Fibroblast of lung (primary cell): Measurements from ENCODE around the gene PKD2L2. TPM values are rescaled to one million over a fixed set of nuclear protein-coding genes. Genes with fewer than 3 reads are reported as not detected.

ENCODE experiments used
- DNase-seq, 2 donors: peaks; one replicate each; pipeline versions ENCODE4 v3.0.0 to v3.0.0-alpha.2; 2010; ENCODE audit warnings: low read depth in 2 of 2
- H2AFZ ChIP-seq: 2 replicates; pipeline ENCODE4 v1.5.1; 2012; ENCODE audit warnings: low read length, control low read depth, inconsistent platforms
- H3K27ac ChIP-seq: 2 replicates; pipeline ENCODE4 v1.5.1; 2011; ENCODE audit warnings: low read length, control low read depth; ENCODE audit not compliant: insufficient read depth
- H3K27me3 ChIP-seq: 2 replicates; pipeline ENCODE4 v1.5.1; 2011; ENCODE audit warnings: mild to moderate bottlenecking, low read length; ENCODE audit not compliant: control insufficient read depth, insufficient read depth
- H3K36me3 ChIP-seq: 2 replicates; pipeline ENCODE4 v1.5.1; 2011; ENCODE audit warnings: low read length; ENCODE audit not compliant: control insufficient read depth, insufficient read depth
- H3K4me1 ChIP-seq: 2 replicates; pipeline ENCODE4 v1.5.1; 2011; ENCODE audit warnings: low read length; ENCODE audit not compliant: control insufficient read depth, insufficient read depth; ENCODE audit errors: extremely low read depth
- H3K4me2 ChIP-seq: 2 replicates; pipeline ENCODE4 v1.5.1; 2011; ENCODE audit warnings: low read length, control low read depth; ENCODE audit not compliant: insufficient read depth; ENCODE audit errors: extremely low read depth
- H3K4me3 ChIP-seq, 4 experiments: fragments of 200-600 bp in 1 of 4; sonication (generic) in 1 of 4; replicated peaks in 1 of 4; 2 replicates each; pipeline ENCODE4 v1.5.1; 2011 to 2016; ENCODE audit warnings: low read length in 4 of 4, low read depth in 3 of 4, mild to moderate bottlenecking in 3 of 4, control low read depth in 2 of 4, inconsistent platforms in 1 of 4, mixed read lengths in 1 of 4; ENCODE audit not compliant: insufficient read depth in 1 of 4; ENCODE audit errors: control extremely low read depth in 1 of 4
- H3K79me2 ChIP-seq: 2 replicates; pipeline ENCODE4 v1.5.1; 2012; ENCODE audit warnings: mild to moderate bottlenecking, low read length, inconsistent platforms; ENCODE audit not compliant: control insufficient read depth, insufficient read depth
- H3K9ac ChIP-seq: 2 replicates; pipeline ENCODE4 v1.5.1; 2011; ENCODE audit warnings: mild to moderate bottlenecking, low read length, control low read depth; ENCODE audit not compliant: insufficient read depth
- H3K9me3 ChIP-seq: 2 replicates; pipeline ENCODE4 v1.5.1; 2012; ENCODE audit warnings: low read depth, low read length; ENCODE audit not compliant: control insufficient read depth, insufficient read depth
- H4K20me1 ChIP-seq: 2 replicates; pipeline ENCODE4 v1.5.1; 2011; ENCODE audit warnings: low read length; ENCODE audit not compliant: control insufficient read depth, insufficient read depth; ENCODE audit errors: extremely low read depth
- EZH2 ChIP-seq: IDR thresholded peaks from 2 replicates; pipeline ENCODE4 v1.5.1; 2012; ENCODE audit warnings: low read length, control low read depth, mild to moderate bottlenecking; ENCODE audit errors: missing control alignments
- polyA plus RNA-seq, 2 donors: library from polyadenylated mRNA; depleted of rRNA in 1 of 2; stranded (reverse) in 1 of 2; unstranded in 1 of 2; fragments of >200 nt; gene quantifications; 2 replicates each; pipeline ENCODE4 v1.2.1, GENCODE V29; 2011 to 2012; ENCODE audit warnings: missing spikeins in 1 of 2
- total RNA-seq: library from RNA; depleted of rRNA; stranded (reverse); fragments of >200 nt; gene quantifications from 2 replicates; pipeline ENCODE4 v1.2.1, GENCODE V29; 2014
- TF ChIP-seq, protein P1 (sequence below), 2 donors: IDR thresholded peaks in 1 of 2; conservative IDR thresholded peaks in 1 of 2; 1 replicate in 1 of 2; 2 replicates in 1 of 2; pipeline ENCODE4 v1.5.1; 2011 to 2012; ENCODE audit warnings: low read length in 2 of 2, control low read depth in 1 of 2, inconsistent platforms in 1 of 2, low read depth in 1 of 2, mild to moderate bottlenecking in 1 of 2

The PKD2L2 gene
- total and polyA plus RNA-seq, 2 donors (not counting 1 experiment from before 2014, with no cell fraction given): not detected

DNA sequence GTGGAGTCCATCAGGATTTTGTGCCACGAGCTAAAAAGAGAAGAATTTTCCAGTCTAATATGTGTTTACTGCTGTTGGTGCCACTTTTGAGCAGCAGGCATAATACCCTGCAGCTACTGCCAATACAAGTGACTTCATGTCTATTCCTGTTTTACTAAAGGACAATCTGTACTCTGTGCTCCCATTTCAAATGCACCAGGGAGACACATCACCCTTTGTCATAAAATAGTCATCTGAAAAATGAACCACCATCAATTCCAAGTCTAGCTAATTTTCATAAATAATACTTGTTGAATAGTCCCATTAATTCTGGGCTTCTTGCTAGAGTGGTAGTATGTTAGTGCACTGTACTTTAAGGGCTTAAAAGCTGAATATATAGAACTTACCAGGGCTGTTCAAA, 8.9 kb upstream of the PKD2L2 start:
- Histone ChIP-seq H4K20me1 (no peaks in the 10 kb centered on the region), H3K4me1 (no peaks in the 10 kb centered on the region), H3K27ac (no peak overlapping the region), H3K27me3 (no peaks in the 10 kb centered on the region), H3K4me3 (no peak overlapping the region), H2AFZ (no peak overlapping the region), H3K4me2 (no peak overlapping the region), H3K9ac (no peak overlapping the region), H3K36me3 (no peaks in the 10 kb centered on the region), H3K79me2 (no peaks in the 10 kb centered on the region), H3K9me3 (no peaks in the 10 kb centered on the region)
- DNase-seq: no peak
- TF ChIP-seq EZH2: no peak
- TF ChIP-seq, protein P1, sequence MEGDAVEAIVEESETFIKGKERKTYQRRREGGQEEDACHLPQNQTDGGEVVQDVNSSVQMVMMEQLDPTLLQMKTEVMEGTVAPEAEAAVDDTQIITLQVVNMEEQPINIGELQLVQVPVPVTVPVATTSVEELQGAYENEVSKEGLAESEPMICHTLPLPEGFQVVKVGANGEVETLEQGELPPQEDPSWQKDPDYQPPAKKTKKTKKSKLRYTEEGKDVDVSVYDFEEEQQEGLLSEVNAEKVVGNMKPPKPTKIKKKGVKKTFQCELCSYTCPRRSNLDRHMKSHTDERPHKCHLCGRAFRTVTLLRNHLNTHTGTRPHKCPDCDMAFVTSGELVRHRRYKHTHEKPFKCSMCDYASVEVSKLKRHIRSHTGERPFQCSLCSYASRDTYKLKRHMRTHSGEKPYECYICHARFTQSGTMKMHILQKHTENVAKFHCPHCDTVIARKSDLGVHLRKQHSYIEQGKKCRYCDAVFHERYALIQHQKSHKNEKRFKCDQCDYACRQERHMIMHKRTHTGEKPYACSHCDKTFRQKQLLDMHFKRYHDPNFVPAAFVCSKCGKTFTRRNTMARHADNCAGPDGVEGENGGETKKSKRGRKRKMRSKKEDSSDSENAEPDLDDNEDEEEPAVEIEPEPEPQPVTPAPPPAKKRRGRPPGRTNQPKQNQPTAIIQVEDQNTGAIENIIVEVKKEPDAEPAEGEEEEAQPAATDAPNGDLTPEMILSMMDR (conservative IDR thresholded peaks at IDR 0.05 in 1 of 2, IDR thresholded peaks at IDR 0.05 in 1 of 2; ENCODE audit: low read depth in 1 of 2, low read length in 2 of 2): no peak

DNA sequence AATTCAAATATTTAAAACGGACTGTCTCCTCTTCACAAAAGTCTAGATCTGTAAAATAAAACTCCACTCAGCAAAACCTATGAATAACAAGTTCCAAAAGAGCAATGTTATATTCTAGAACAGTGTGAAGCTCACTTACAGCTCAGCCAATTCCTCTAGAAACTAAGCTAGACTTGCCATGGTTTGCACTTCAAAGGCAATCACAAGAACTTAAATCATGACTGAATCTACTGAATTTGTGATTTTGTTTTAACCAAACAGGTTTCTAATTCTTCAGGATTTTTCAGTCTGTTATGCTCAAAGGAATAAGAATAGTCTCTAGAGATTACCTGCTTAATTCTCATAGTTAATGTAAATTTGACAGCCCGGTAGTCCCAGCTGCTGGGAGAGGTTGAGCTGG, 1.4 kb upstream of the PKD2L2 start:
- no peaks in the 10 kb centered on the region for H3K9me3 ChIP-seq
- no peaks in the 10 kb centered on the region for H4K20me1 ChIP-seq
- no peaks in the 10 kb centered on the region for H3K36me3 ChIP-seq
- H3K4me2 ChIP-seq: peak overlapping the region; percentile 3
- H2AFZ ChIP-seq: no peak overlapping the region
- no peaks in the 10 kb centered on the region for H3K4me1 ChIP-seq
- DNase-seq: no peak
- no peak overlapping the region for H3K27ac ChIP-seq
- no peak overlapping the region for H3K4me3 ChIP-seq
- no peak for TF ChIP-seq EZH2
- TF ChIP-seq, protein P1 (conservative IDR thresholded peaks at IDR 0.05 in 1 of 2, IDR thresholded peaks at IDR 0.05 in 1 of 2; ENCODE audit: low read depth in 1 of 2, low read length in 2 of 2): no peak
- H3K79me2 ChIP-seq: no peaks in the 10 kb centered on the region
- no peaks in the 10 kb centered on the region for H3K27me3 ChIP-seq
- no peak overlapping the region for H3K9ac ChIP-seq

DNA sequence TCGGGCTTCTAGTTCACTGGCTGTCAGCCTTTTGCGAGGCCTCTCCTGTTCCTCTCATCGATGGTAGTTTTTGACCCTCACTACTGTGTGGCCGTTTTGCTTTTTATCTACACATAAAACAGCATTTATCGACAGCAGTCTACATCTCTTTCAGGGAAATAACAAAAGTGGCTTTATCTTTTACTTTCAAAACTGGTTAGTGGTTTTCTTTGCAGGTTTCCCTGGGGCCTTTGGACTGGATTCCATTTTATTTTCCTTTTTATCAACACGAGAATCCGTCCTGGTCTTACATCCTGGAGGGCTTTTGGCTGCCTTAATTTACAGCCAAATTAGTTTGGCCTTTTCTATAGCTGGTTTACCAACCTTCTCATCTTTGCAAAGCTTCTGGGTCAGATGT, 793 bp upstream of the PKD2L2 start:
- Histone ChIP-seq H2AFZ (peak overlapping the region; percentile 90), H3K4me3 (peak overlapping the region in 3 of 4 experiments; percentile 40 to 59 (median 56)), H3K9me3 (no peaks in the 10 kb centered on the region), H3K27ac (peak overlapping the region; percentile 65), H3K9ac (no peak overlapping the region), H3K36me3 (no peaks in the 10 kb centered on the region), H3K27me3 (no peaks in the 10 kb centered on the region), H4K20me1 (no peaks in the 10 kb centered on the region), H3K4me1 (no peaks in the 10 kb centered on the region), H3K4me2 (peak overlapping the region; percentile 87), H3K79me2 (no peaks in the 10 kb centered on the region)
- TF ChIP-seq EZH2: no peak
- TF ChIP-seq, protein P1 (conservative IDR thresholded peaks at IDR 0.05 in 1 of 2, IDR thresholded peaks at IDR 0.05 in 1 of 2; ENCODE audit: low read depth in 1 of 2, low read length in 2 of 2): no peak
- peak in 1 of 2 donors; percentile 1 for DNase-seq
